Stimulated activated CD8-positive, alpha-beta memory T cell treated with anti-CD3 and anti-CD28 coated beads, Interleukin-7, amount 100 ng/mL, for 4 hours (primary cell): ENCODE data around the gene GSTA2.
"Not testable (repeated sequence)": the region's sequence is repeated elsewhere in the genome, so short reads cannot be mapped to it uniquely, and the experiment has no call there.

Source experiments
- DNase-seq, 2 donors: peaks; one replicate each; pipeline ENCODE4 v3.0.0-alpha.2; 2020; ENCODE audit warnings: low read depth in 2 of 2

The GSTA2 gene

DNA sequence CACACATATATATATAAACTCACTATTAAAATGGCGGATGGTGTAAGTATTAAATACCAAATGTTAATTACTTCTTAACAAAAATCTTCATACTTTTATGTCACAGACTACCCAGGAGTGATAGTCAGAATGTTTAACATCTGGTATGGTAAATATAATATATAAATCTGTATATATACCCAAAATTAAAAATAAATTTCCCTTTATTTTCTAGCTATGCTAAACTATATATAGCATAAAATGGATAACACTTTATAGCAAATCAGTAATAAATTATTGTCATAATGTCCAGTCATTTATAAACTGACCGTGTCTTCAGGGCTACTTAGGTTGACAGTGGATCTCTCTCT, 37.1 kb downstream of the GSTA2 start:
- no peak for DNase-seq

DNA sequence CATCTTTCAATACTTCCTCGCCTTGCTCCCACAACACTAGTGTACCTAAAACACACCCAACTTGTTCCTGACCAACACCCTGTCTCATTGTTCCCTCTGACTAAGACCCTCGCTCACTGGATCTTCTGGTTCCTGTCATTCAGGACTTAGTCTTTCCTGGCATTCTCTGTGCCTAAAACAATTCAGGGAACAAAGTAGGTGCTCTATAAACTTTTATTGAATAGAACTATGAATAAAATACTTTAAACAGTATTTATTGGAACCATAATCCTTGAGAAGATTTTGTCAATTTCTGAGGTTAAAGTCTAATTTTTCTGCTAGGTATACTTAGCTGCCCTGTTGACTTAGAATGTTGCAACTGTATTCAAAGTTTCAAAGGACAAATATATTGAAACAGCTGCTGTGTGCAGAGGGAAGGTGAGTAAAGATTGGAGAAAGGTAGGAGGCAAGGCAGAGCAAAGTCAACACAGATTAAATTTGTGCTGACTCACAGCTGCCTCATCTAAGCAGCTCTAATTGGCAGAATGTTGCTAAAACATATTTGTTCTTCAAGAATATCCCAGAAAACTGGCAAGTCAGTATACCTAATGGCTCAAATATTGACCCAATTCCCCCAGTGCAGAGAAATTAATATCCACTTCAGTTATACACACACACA, 37.6 kb downstream of the GSTA2 start:
- no peak for DNase-seq

DNA sequence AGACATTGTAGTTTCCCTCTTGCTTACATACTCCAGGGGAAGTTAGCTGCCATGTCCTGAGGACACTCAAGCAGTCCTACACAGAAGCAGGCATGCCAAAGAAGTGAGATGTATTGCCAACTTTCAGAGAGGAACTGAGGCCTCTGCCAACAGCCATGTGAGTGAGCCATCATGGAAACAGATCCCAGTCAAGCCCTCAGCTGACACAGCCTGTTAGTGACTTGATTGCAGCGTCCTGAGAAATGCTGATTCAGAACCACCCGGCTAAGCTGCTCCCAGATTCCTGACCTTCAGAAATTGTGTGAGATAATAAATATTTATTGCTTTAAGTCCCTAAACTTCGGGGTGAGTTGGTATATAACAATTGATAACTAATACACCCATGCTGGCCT, 38.1 kb downstream of the GSTA2 start:
- no peak for DNase-seq

DNA sequence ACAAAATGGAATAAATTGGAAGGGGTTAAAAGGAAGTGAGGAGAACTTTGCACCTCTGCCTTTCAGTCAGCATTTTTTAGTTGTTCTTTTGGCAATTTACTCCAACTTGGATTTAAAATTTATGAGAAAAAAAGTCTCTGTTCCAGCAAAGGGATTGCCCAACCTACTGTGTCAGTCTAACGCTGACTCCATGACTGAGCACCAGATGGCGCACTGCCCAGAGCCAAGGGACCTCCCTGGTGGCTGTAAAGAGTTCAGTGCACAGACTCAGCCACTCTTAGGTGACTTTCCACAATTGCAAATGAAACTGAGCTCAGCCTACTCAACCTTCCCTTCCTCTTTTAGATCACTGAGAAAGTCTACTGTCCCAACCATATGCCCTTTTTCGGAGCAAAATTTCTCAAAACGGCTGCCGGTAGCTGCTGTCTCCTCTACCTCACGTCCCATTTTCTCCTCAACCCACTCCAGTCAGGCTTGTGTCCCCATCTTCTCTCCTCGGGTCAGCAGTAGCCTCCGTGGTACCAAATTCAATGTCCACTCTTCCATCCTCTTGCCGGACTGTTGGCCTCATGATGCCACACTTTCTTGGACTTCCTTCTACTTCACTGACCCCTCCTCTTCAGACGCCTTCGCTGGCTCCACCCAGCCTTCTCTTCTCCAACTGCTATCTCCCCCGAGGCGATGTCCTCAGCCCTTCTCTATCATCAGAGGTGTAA, 38.7 kb downstream of the GSTA2 start:
- DNase-seq: peak; percentile 11 to 24

DNA sequence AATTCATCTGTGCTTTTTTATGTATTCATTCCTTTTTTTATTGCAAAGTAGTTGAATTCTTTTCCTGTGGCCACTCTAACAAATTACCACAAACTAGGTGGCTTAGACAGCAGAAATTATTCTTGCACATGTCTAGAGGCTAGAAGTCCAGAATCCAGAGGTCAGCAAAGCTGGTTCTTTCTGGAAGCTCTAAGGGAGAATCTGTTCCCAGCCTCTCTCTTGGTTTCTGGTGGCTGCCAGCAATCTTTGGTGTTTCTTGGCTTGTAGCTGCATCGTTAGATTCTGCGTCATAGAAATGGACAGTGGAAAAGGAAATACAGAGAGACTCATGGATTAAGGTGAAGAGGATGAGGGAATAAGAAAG, 39.3 kb downstream of the GSTA2 start:
- DNase-seq: no peak

DNA sequence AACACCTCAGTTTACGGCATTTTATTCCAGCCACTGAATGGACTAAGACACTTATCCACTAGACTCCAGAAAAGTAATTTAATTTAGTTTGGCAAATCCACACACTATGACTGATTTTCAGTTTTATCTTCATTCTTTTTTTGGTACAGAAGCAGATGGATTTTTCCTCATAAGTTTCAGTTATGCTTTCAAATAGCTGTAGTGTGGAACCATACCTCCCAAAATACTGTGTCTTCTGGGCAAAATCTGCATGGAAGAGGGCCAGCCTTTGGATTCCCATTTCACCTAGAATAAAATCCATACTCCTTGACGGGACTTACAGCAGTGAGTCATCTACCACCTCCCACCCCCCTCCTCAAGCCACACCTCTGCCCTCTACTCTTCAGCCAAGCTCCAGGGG, 43.0 kb downstream of the GSTA2 start:
- no peak for DNase-seq

DNA sequence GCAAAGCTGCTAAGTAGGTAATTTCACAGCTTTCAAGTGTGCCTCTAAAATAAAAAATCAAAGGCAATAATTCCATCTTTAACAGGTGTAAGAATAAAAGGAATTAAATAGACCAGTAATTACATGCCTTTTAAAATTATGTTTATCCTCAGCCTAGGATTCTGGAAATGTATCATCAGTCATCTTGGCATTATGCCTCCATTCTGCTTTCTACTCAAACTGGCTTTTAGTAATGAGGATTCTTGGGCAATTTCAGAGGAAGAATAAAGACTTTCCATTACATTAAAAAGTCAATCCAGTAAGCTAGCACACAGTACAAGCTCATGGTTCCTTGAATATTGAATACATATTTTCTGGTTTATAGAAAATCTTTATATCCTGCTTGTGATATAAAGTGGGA, 44.7 kb downstream of the GSTA2 start:
- DNase-seq: no peak

DNA sequence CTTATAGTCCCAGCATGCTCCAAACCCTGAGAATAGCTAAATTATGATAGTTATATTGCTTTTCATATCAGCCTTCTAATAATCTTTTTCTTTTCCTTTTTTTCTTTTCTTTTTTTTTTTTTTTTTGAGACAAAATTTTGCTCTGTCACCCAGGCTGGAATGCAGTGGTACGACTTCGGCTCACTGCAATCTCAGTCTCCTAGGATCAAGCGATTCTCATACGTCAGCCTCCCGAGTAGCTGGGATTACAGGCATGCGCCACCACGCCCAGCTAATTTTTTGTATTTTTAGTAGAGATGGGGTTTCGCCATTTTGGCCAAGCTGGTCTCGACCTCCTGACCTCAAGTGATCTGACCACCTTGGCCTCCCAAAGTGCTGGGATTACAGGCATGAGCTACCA, 48.5 kb downstream of the GSTA2 start:
- DNase-seq: not testable (repeated sequence)

DNA sequence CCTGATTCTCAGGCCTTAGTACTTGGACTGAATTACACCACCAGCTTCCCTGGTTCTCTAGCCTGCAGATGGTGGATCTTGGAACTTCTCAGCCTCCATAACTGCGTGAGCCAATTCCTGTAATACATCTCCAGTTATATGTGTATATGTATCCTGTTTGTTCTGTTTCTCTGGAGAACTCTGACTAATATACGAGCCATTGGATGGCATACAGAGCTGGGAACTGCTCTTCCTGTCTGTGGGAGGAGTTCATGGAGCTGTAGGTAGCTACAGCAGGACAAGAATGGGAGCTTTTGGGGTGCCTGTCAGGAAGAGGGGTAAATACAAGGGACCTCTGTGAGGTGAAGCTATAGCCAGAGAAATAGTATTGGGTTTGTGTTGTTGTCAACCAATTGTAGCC, 51.1 kb downstream of the GSTA2 start:
- no peak for DNase-seq

DNA sequence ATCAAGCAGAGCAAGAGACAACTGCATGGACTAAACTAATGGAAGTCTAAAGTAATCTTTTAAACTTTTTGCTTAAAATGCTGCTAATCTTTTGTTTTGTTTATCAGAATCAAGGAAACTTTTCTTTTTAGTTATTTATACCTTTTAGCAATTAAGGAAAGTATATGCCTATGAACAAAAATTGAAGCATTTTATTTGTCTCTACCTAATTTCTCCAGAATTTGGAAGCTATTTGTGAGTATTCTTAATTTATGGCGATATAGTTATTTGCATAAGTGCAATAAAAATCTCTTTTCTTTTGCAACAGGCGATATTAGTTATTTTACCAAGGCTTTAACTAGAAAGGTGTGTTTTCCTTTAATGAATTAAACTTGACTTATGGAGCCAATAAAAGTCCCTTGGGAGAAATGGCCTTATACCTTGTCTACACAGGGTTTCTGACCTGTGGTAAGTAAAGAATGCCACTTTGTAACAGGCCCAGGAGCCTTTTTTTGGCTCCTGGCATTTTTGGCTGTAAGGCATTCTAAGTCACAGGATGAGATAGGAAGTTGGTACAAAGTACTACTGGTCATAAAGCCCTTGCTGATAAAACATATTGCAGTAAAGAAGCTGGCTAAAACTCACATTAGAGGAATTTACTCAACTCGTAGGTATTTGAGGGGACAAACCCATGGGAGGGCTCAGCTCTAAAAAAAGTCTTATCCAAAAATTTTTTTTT, 55.2 kb downstream of the GSTA2 start:
- no peak for DNase-seq

DNA sequence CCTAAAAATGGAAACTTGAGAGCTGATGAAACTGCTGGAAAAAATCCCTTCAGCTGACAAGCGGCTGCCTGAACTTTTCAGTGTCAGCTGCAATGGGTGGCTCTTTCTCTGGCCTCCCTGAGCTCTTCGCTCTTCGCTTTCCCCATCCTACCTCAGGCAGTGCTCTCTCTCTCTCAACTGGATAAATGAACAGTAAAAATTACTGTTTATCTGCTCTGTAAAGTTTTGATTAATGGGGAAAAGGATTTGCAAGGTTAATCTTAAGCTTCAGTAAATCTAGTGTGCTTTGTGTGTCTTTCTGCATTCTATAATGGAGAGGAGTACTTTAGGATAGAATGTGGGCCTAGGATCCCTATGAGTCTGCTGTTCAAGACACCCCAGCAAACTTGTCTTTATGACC, 57.3 kb downstream of the GSTA2 start:
- DNase-seq: no peak

DNA sequence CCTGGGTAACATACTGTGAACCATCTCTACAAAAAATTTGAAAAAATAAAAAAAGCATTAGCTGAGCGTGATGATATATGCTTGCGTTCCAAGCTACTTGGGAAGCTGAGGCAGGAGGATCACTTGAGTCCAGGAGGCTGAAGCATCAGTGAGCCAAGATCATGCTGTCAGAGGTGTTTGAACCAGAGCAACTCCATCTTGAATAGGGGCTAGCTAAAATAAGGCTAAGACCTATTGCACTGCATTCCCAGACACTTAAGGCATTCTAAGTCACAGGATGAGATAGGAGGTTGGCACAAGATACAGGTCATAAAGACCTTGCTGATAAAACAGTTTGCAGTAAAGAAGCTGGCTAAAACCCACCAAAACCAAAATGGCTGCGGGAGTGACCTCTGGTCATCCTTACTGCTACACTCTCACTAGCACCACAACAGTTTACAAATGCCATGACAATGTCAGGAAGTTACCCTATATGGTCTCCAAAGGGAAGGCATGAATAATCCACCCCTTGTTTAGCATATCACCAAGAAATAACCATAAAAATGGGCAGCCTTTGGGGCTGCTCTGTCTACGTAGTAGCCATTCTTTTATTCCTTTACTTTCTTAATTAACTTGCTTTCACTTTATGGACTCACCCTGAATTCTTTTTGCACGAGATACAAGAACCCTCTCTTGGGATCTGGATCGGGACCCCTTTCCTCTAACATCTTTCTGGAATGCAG, 58.3 kb downstream of the GSTA2 start:
- DNase-seq: not testable (repeated sequence)

DNA sequence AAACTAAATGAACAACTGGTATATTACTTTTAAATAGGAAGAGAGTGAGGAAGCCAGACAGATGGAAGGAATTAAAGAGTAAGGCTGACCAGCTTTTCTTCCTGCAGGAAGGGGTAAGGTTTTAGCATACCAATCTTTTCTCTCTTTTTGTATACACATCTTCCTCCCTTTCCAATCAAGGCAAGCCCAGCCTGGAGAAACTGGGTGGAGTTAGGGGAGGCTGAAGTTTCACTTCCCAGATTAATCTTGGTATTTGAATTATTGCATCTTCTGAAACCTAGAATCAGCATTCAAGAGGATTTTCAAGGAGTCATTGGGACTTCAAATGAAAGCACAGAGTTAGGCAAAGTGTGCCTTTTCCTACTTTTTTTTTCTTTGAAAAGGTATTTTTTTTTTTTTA, 59.2 kb downstream of the GSTA2 start:
- DNase-seq: no peak
